VCaP (cell line): ENCODE results near the gene DLGAP1.
A peak's percentile ranks its signal among the peaks of the same experiment; 100 is the strongest.

Experiments
- H3K27ac ChIP-seq: fragments of 450-650 bp; 2 replicates; pipeline ENCODE4 v1.5.1; 2017
- TF ChIP-seq, protein P1 (sequence below): fragments of 450-650 bp; conservative IDR thresholded peaks from 2 replicates; pipeline ENCODE4 v1.5.1; 2017; ENCODE audit warnings: mild to moderate bottlenecking, moderate library complexity

DLGAP1 gene

DNA sequence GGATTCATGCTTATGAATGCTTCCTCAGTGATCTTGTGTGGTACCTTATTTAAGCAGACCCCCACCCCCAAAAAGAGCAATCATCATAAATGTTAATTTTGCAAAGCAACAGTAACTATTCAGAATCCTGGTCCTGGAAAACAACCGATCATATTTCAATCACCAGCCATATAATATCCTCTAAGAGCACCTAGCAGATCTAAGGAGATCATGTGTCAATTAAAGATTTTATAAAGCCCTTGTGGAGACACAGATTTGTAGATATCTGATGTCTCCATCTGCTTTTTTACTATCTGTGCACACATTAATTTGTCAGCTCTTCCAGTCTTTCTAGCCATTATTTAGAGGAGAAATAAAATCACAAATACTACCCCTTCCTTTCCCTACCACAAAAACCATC lies 581.4 kb downstream of the DLGAP1 start:
- H3K27ac ChIP-seq, result peak overlapping the region; percentile 1; the same call in 1 of the 2 replicates
- TF ChIP-seq, protein P1, sequence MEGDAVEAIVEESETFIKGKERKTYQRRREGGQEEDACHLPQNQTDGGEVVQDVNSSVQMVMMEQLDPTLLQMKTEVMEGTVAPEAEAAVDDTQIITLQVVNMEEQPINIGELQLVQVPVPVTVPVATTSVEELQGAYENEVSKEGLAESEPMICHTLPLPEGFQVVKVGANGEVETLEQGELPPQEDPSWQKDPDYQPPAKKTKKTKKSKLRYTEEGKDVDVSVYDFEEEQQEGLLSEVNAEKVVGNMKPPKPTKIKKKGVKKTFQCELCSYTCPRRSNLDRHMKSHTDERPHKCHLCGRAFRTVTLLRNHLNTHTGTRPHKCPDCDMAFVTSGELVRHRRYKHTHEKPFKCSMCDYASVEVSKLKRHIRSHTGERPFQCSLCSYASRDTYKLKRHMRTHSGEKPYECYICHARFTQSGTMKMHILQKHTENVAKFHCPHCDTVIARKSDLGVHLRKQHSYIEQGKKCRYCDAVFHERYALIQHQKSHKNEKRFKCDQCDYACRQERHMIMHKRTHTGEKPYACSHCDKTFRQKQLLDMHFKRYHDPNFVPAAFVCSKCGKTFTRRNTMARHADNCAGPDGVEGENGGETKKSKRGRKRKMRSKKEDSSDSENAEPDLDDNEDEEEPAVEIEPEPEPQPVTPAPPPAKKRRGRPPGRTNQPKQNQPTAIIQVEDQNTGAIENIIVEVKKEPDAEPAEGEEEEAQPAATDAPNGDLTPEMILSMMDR, result no peak

DNA sequence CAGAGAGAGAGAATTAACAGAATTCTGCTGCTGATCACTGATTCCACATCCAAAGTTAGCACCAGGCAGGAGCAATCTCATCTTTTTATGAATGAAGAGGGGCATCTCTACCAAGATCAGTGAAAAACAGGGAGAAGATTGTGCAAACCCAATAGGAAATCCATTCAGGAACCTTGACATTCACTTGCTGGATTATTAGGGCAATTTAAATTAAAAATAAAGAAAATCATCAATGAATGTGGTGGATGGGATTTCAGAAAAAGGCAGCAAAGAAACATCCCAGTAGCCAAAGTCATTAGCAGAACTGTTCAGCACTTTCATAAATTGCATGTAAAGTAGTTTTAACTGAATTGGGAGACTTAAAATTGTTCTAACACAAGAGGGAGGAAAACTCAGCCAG lies 581.9 kb downstream of the DLGAP1 start:
- TF ChIP-seq, protein P1, result no peak
- H3K27ac ChIP-seq, result peak overlapping the region; percentile 1; the same call in 1 of the 2 replicates

DNA sequence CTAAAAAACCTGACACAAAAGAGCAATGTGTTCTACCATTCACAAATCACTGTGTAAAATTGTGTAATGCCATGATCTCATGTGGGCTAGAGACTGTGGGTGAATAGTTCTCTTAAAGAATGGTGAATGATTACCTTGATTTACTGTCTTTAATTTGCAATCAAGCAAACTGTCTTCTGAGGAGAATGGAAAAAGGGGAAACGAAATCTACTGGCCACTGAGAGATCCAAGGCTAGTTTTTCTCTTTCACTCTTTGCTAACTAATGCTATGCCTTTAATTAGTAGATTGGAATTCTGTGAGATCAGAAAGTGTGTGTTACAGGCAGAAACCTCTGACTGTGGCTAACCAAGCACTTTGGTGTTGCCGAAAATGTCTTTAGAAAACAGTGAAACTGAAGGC lies 582.5 kb downstream of the DLGAP1 start:
- TF ChIP-seq, protein P1, result no peak
- H3K27ac ChIP-seq, result no peak overlapping the region

DNA sequence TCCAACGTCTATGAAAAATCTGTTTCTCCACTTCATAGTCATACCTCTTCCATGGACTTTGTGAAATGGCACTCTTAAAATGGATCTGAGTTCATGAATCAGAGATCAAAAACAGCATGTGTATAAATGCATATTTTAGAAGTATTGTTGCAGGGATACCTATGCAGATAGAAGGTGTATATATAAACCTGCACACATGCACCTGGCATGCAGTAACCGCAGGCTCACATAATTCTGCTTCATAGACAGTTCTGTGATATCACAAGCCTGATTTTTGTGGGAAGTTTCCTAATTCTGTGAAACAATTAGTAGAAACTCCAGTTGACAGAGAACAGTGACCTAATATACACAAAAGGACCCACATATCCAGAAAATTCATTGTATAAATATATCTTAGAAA lies 583.4 kb downstream of the DLGAP1 start:
- TF ChIP-seq, protein P1, result no peak
- no peak overlapping the region for H3K27ac ChIP-seq

DNA sequence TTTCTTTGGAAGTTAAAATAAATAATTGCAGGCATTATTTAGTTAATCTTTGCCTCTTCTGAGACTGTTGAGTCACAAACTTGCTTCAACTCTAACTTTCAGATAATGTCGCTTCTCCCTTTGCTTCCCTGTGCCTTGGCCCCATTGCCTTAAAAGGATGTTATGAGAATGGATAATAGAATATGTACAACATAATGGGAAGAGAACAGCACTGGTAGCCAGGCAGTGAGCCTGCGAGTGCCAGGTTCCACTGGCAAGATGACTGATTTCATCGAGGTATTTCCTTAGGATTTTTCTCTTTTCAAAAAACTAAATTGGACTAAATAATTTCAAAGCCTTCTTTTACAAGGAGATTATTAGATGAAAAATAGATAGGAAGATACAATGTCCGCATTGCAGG lies 584.2 kb downstream of the DLGAP1 start:
- H3K27ac ChIP-seq, result no peak overlapping the region

DNA sequence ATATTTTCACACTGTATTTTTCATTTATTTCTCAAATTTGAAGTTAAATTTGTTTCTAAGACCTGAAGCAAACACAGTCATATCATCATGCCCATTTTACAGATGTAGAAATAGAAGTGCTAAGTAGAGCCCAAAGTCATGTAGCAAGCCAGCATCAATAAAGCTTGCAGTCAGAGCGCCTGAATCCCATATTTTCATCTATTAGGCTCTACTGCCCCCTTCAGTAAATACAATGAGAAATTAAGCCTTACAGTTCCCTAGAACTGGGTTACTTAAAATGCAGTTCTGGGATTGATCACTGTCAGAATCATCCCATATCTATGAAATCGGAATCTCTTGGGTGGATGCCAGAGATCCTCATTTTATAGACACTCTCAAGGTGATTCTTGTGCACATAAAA lies 585.3 kb downstream of the DLGAP1 start:
- TF ChIP-seq, protein P1, result peak; percentile 69
- H3K27ac ChIP-seq, result no peak overlapping the region

More for the DNA sequence above, 584.2 kb downstream of the DLGAP1 start:
- TF ChIP-seq, protein P1, result no peak

DNA sequence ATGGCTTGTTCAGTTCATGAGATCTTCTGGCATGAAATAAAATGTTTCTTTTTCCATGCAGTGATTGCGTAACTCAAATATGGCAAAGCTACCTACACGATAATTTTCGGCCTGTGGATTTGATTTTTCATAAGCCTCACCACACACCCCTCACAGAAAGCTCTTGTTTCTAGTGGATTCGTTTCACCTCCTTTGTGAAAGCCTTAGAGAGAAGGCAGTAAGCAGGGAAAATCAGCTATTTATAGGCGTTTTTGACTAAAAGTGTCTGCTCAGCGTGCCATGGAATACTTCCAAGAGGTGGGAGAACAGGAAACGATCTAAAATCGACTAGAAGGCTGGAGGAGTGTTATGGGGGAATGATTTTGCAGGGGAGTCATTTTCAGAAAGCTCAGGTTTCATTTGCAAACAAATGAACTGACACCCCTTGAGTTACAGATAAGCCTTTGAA lies 587.2 kb downstream of the DLGAP1 start:
- TF ChIP-seq, protein P1, result no peak
- no peak overlapping the region for H3K27ac ChIP-seq
